Glutamatergic neuron (in vitro differentiated cells): Measurements from ENCODE around the gene GRB2. TPM values are rescaled to one million over a fixed set of nuclear protein-coding genes. Genes with fewer than 3 reads are reported as not detected.

Experiments used
- DNase-seq: peaks from one replicate; pipeline ENCODE4 v3.0.0; 2022
- H3K27ac Mint-ChIP-seq: one replicate; pipeline ENCODE4 v1.8.0; 2020; ENCODE audit warnings: mild to moderate bottlenecking, mixed read lengths, inconsistent platforms; ENCODE audit not compliant: unreplicated experiment
- H3K27me3 Mint-ChIP-seq: one replicate; pipeline ENCODE4 v1.8.0; 2020; ENCODE audit warnings: mild to moderate bottlenecking, moderate library complexity, mixed read lengths, inconsistent platforms; ENCODE audit not compliant: unreplicated experiment
- H3K36me3 Mint-ChIP-seq: one replicate; pipeline ENCODE4 v1.8.0; 2020; ENCODE audit warnings: mild to moderate bottlenecking, mixed read lengths, inconsistent platforms; ENCODE audit not compliant: unreplicated experiment
- H3K4me1 Mint-ChIP-seq: one replicate; pipeline ENCODE4 v1.8.0; 2020; ENCODE audit warnings: mild to moderate bottlenecking, low read depth, mixed read lengths, inconsistent platforms; ENCODE audit not compliant: unreplicated experiment
- H3K4me3 Mint-ChIP-seq: one replicate; pipeline ENCODE4 v1.8.0; 2020; ENCODE audit warnings: mild to moderate bottlenecking, mixed read lengths, inconsistent platforms; ENCODE audit not compliant: unreplicated experiment
- H3K9me3 Mint-ChIP-seq: one replicate; pipeline ENCODE4 v1.8.0; 2020; ENCODE audit warnings: mild to moderate bottlenecking, moderate library complexity, mixed read lengths, inconsistent platforms; ENCODE audit not compliant: unreplicated experiment
- CTCF ChIP-seq: fragments of 200-600 bp; sonication (generic); IDR thresholded peaks from one replicate; pipeline ENCODE4 v1.5.0; 2021; ENCODE audit not compliant: partially characterized antibody, unreplicated experiment
- total RNA-seq: library from RNA; stranded (reverse); fragmentation: NEBNext Ultra II Directional; extraction: Animal tissue kit (Norgen Biotek cat#: 25700); gene quantifications from one replicate; pipeline ENCODE4 v1.2.1, GENCODE V29; 2021; ENCODE audit not compliant: unreplicated experiment

The GRB2 gene
- total RNA-seq, 1 donor from 2014 or later: 148 TPM

- TF ChIP-seq CTCF: no peak
- Mint-ChIP-seq H3K36me3 (no peaks in the 10 kb centered on the region), H3K4me3 (peak overlapping the region; percentile 15), H3K27me3 (no peaks in the 10 kb centered on the region), H3K27ac (peak overlapping the region; percentile 54), H3K4me1 (peaks cover 6% of the 10 kb centered on the region), H3K9me3 (peaks cover 6% of the 10 kb centered on the region)
- no peak for DNase-seq
Measured at GRCh38 chr17:75319904-75320691, 85.4 kb downstream of the GRB2 start.

GRCh38 chr17:75318615-75319222 is 86.8 kb downstream of the GRB2 start:
- Mint-ChIP-seq H3K4me1 (peaks cover 8% of the 10 kb centered on the region), H3K9me3 (peaks cover 8% of the 10 kb centered on the region), H3K27me3 (peaks cover 2% of the 10 kb centered on the region), H3K4me3 (no peak overlapping the region), H3K36me3 (no peaks in the 10 kb centered on the region), H3K27ac (peak overlapping the region; percentile 12)
- no peak for DNase-seq
- no peak for TF ChIP-seq CTCF

- Mint-ChIP-seq H3K36me3 (no peaks in the 10 kb centered on the region), H3K27me3 (peaks cover 2% of the 10 kb centered on the region), H3K9me3 (peaks cover 10% of the 10 kb centered on the region), H3K27ac (peak overlapping the region; percentile 12), H3K4me1 (peaks cover 9% of the 10 kb centered on the region), H3K4me3 (no peak overlapping the region)
- no peak for DNase-seq
- no peak for TF ChIP-seq CTCF
Measured at GRCh38 chr17:75318211-75318610, 87.3 kb downstream of the GRB2 start.

- Mint-ChIP-seq H3K4me3 (no peak overlapping the region), H3K9me3 (peaks cover 10% of the 10 kb centered on the region), H3K27ac (no peak overlapping the region), H3K4me1 (peaks cover 9% of the 10 kb centered on the region), H3K36me3 (no peaks in the 10 kb centered on the region), H3K27me3 (peaks cover 2% of the 10 kb centered on the region)
- no peak for DNase-seq
- TF ChIP-seq CTCF: no peak
Measured at GRCh38 chr17:75317671-75318070, 87.8 kb downstream of the GRB2 start.

GRCh38 chr17:75316253-75316652 is 89.2 kb downstream of the GRB2 start:
- H3K36me3 Mint-ChIP-seq: no peaks in the 10 kb centered on the region
- no peak overlapping the region for H3K27ac Mint-ChIP-seq
- H3K4me3 Mint-ChIP-seq: no peak overlapping the region
- peaks cover 9% of the 10 kb centered on the region for H3K4me1 Mint-ChIP-seq
- TF ChIP-seq CTCF: no peak
- peaks cover 2% of the 10 kb centered on the region for H3K27me3 Mint-ChIP-seq
- no peak for DNase-seq
- peaks cover 10% of the 10 kb centered on the region for H3K9me3 Mint-ChIP-seq
